GM23338 (cell line): ENCODE results near the gene POPDC2. TPM values are rescaled to one million over a fixed set of nuclear protein-coding genes. Genes with fewer than 3 reads are reported as not detected.

Experiments
- ATAC-seq: fragments of 200-7000 bp; cut with Tn5 transposase; 3 replicates; pipeline ENCODE4 v1.9.1; 2020
- DNase-seq: peaks from one replicate; pipeline ENCODE4 v3.0.0-alpha.2; 2015; ENCODE audit warnings: low spot score
- H2AFZ ChIP-seq: fragments of 200-600 bp; sonication (generic); 2 replicates; pipeline ENCODE4 v1.8.0; 2016; ENCODE audit warnings: antibody characterized with exemption, mild to moderate bottlenecking, moderate library complexity
- H3F3A ChIP-seq: fragments of 200-600 bp; sonication (generic); replicated peaks from 2 replicates; pipeline ENCODE4 v1.8.0; 2017; ENCODE audit warnings: antibody characterized with exemption, mixed run types, low read depth
- H3K27ac ChIP-seq: fragments of 200-600 bp; sonication (generic); 2 replicates; pipeline ENCODE4 v1.6.1; 2016; ENCODE audit warnings: low read depth
- H3K27me3 ChIP-seq: fragments of 200-600 bp; sonication (generic); 2 replicates; pipeline ENCODE4 v1.8.0; 2016; ENCODE audit warnings: mild to moderate bottlenecking, mixed run types, moderate library complexity; ENCODE audit not compliant: insufficient read depth
- H3K36me3 ChIP-seq: fragments of 200-600 bp; sonication (generic); 2 replicates; pipeline ENCODE4 v1.8.0; 2016; ENCODE audit warnings: mild to moderate bottlenecking; ENCODE audit not compliant: insufficient read depth
- H3K4me1 ChIP-seq: fragments of 200-600 bp; sonication (generic); 2 replicates; pipeline ENCODE4 v1.8.0; 2016; ENCODE audit warnings: mild to moderate bottlenecking, moderate library complexity; ENCODE audit not compliant: insufficient read depth
- H3K4me2 ChIP-seq: fragments of 200-600 bp; sonication (generic); 2 replicates; pipeline ENCODE4 v1.7.1; 2017; ENCODE audit warnings: mixed run types
- H3K4me3 ChIP-seq: fragments of 200-600 bp; sonication (generic); 2 replicates; pipeline ENCODE4 v1.6.1; 2016; ENCODE audit warnings: mixed run types
- H3K79me2 ChIP-seq: fragments of 200-600 bp; sonication (generic); replicated peaks from 2 replicates; pipeline ENCODE4 v1.8.0; 2017; ENCODE audit warnings: mild to moderate bottlenecking; ENCODE audit not compliant: insufficient read depth
- H3K9me2 ChIP-seq: fragments of 200-600 bp; sonication (generic); 2 replicates; pipeline ENCODE4 v1.8.0; 2017; ENCODE audit not compliant: insufficient read depth
- H4K20me1 ChIP-seq: fragments of 200-600 bp; sonication (generic); replicated peaks from 2 replicates; pipeline ENCODE4 v1.8.0; 2017; ENCODE audit warnings: mild to moderate bottlenecking; ENCODE audit not compliant: insufficient read depth
- H3K27ac Mint-ChIP-seq: 2 replicates; pipeline ENCODE4 v1.8.0; 2020; ENCODE audit warnings: inconsistent platforms, mild to moderate bottlenecking, moderate library complexity, mixed read lengths
- H3K27me3 Mint-ChIP-seq: 3 replicates; pipeline ENCODE4 v1.8.0; 2022; ENCODE audit warnings: low read depth, mild to moderate bottlenecking, moderate library complexity, mixed read lengths, inconsistent platforms; ENCODE audit not compliant: insufficient read depth, poor library complexity
- H3K36me3 Mint-ChIP-seq: 3 replicates; pipeline ENCODE4 v1.8.0; 2021; ENCODE audit warnings: low read depth, mild to moderate bottlenecking, inconsistent platforms, moderate library complexity, mixed read lengths
- H3K4me1 Mint-ChIP-seq: 3 replicates; pipeline ENCODE4 v1.8.0; 2020; ENCODE audit warnings: mild to moderate bottlenecking, inconsistent platforms, mixed read lengths
- H3K4me3 Mint-ChIP-seq: 3 replicates; pipeline ENCODE4 v1.8.0; 2021; ENCODE audit warnings: moderate library complexity, mild to moderate bottlenecking, inconsistent platforms, mixed read lengths
- H3K9me3 Mint-ChIP-seq: 3 replicates; pipeline ENCODE4 v1.8.0; 2020; ENCODE audit warnings: moderate library complexity, mild to moderate bottlenecking, inconsistent platforms, mixed read lengths
- CREB1 ChIP-seq: fragments of 250-450 bp; sonication (Bioruptor Pico); IDR thresholded peaks from 2 replicates; pipeline ENCODE4 v1.5.0; 2020; ENCODE audit warnings: low read depth, mild to moderate bottlenecking, moderate library complexity
- CTCF ChIP-seq, 2 experiments: fragments of 200-600 bp in 1 of 2; sonication (generic) in 1 of 2; conservative IDR thresholded peaks; 2 replicates each; pipeline versions ENCODE4 v1.5.1 to v1.6.1; 2016 to 2017; ENCODE audit warnings: antibody characterized with exemption in 2 of 2, low read depth in 2 of 2, mild to moderate bottlenecking in 2 of 2, moderate library complexity in 1 of 2
- ETS1 ChIP-seq: IDR thresholded peaks from 2 replicates; pipeline ENCODE4 v1.6.1; 2016; ENCODE audit warnings: antibody characterized with exemption
- EZH2 ChIP-seq: fragments of 200-600 bp; sonication (generic); IDR thresholded peaks from one replicate; pipeline ENCODE4 v1.8.0; 2017; ENCODE audit warnings: antibody characterized with exemption, mild to moderate bottlenecking, low read depth; ENCODE audit not compliant: unreplicated experiment
- EZH2phosphoT487 ChIP-seq: fragments of 200-600 bp; sonication (generic); IDR thresholded peaks from one replicate; pipeline ENCODE4 v1.8.1; 2018; ENCODE audit warnings: antibody characterized with exemption; ENCODE audit not compliant: unreplicated experiment
- JUNB ChIP-seq: IDR thresholded peaks from one replicate; pipeline ENCODE4 v1.6.1; 2016; ENCODE audit warnings: antibody characterized with exemption; ENCODE audit not compliant: unreplicated experiment
- NANOG ChIP-seq: IDR thresholded peaks from 2 replicates; pipeline ENCODE4 v1.6.1; 2016; ENCODE audit warnings: antibody characterized with exemption, borderline replicate concordance
- POLR2AphosphoS5 ChIP-seq: IDR thresholded peaks from 2 replicates; pipeline ENCODE4 v1.6.1; 2016; ENCODE audit warnings: antibody characterized with exemption, low read depth
- REST ChIP-seq: IDR thresholded peaks from one replicate; pipeline ENCODE4 v1.6.1; 2018; ENCODE audit warnings: antibody characterized with exemption; ENCODE audit not compliant: unreplicated experiment
- STAT1 ChIP-seq: IDR thresholded peaks from one replicate; pipeline ENCODE4 v1.6.1; 2016; ENCODE audit warnings: antibody characterized with exemption; ENCODE audit not compliant: unreplicated experiment
- ZNF114 ChIP-seq: fragments of 250-450 bp; sonication (Bioruptor Pico); IDR thresholded peaks from 2 replicates; pipeline ENCODE4 v1.5.0; 2020; ENCODE audit warnings: mild to moderate bottlenecking, moderate library complexity
- ZNF331 ChIP-seq: fragments of 250-450 bp; sonication (Bioruptor Pico); IDR thresholded peaks from 2 replicates; pipeline ENCODE4 v1.5.0; 2020; ENCODE audit warnings: low read depth, mild to moderate bottlenecking, moderate library complexity
- polyA plus RNA-seq: library from polyadenylated mRNA; unstranded; fragments of >200 nt; fragmentation: Nextera tagmentation; extraction: Ambion mirVana; gene quantifications from 2 replicates; pipeline ENCODE4 v1.2.1, GENCODE V29; 2016
- total RNA-seq: library from RNA; depleted of rRNA; stranded (reverse); fragments of >200 nt; shearing (Covaris generic); gene quantifications from 2 replicates; pipeline ENCODE4 v1.2.3, GENCODE V29; 2014
- TF ChIP-seq, protein P1 (sequence below): fragments of 250-450 bp; sonication (Bioruptor Pico); IDR thresholded peaks from 2 replicates; pipeline ENCODE4 v1.5.0; 2020; ENCODE audit warnings: mild to moderate bottlenecking, moderate library complexity

Gene POPDC2
- total and polyA plus RNA-seq, 2 experiments from 2014 or later: 0.36 TPM; not detected in 1

DNA sequence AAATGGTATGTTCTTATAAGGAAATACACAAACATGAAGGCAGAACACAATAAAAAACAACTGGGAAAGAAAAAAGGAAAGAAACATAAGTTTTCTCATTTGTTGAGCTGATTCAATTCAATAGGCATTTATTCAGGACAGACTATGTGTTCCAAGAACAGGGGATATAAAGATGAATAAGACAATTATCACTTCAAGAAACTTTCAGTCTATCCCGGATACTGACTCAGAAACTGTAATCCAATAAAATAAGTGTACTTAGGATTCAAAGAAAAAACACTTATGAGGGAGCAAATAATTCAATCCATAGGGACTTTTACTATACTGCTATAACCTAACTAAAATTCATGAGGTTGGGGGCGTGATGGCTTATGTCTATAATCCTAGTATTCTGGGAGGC, 3.5 kb upstream of the POPDC2 start:
- Histone ChIP-seq H3K4me2 (no peak overlapping the region), H3K4me3 (no peak overlapping the region), H3K79me2 (no peaks in the 10 kb centered on the region), H3K27me3 (no peaks in the 10 kb centered on the region), H3K27ac (no peak overlapping the region), H3F3A (no peaks in the 10 kb centered on the region), H2AFZ (no peak overlapping the region), H3K9me2 (no peaks in the 10 kb centered on the region), H4K20me1 (no peaks in the 10 kb centered on the region), H3K36me3 (no peaks in the 10 kb centered on the region), H3K4me1 (no peaks in the 10 kb centered on the region)
- Mint-ChIP-seq H3K9me3 (no peaks in the 10 kb centered on the region), H3K27ac (no peak overlapping the region), H3K27me3 (no peaks in the 10 kb centered on the region), H3K4me3 (no peak overlapping the region), H3K36me3 (no peaks in the 10 kb centered on the region), H3K4me1 (peaks cover 2% of the 10 kb centered on the region; the same call in 2 of the 3 replicates)
- ATAC-seq (no peak), DNase-seq (no peak)
- TF ChIP-seq POLR2AphosphoS5 (no peak), ZNF331 (CRISPR knock-in tag) (no peak), EZH2phosphoT487 (no peak), REST (no peak), STAT1 (no peak), NANOG (no peak), EZH2 (no peak), ETS1 (no peak), CREB1 (no peak), JUNB (no peak), CTCF (conservative IDR thresholded peaks at IDR 0.05; ENCODE audit: low read depth in 2 of 2) (no peak), ZNF114 (no peak)
- TF ChIP-seq, protein P1, sequence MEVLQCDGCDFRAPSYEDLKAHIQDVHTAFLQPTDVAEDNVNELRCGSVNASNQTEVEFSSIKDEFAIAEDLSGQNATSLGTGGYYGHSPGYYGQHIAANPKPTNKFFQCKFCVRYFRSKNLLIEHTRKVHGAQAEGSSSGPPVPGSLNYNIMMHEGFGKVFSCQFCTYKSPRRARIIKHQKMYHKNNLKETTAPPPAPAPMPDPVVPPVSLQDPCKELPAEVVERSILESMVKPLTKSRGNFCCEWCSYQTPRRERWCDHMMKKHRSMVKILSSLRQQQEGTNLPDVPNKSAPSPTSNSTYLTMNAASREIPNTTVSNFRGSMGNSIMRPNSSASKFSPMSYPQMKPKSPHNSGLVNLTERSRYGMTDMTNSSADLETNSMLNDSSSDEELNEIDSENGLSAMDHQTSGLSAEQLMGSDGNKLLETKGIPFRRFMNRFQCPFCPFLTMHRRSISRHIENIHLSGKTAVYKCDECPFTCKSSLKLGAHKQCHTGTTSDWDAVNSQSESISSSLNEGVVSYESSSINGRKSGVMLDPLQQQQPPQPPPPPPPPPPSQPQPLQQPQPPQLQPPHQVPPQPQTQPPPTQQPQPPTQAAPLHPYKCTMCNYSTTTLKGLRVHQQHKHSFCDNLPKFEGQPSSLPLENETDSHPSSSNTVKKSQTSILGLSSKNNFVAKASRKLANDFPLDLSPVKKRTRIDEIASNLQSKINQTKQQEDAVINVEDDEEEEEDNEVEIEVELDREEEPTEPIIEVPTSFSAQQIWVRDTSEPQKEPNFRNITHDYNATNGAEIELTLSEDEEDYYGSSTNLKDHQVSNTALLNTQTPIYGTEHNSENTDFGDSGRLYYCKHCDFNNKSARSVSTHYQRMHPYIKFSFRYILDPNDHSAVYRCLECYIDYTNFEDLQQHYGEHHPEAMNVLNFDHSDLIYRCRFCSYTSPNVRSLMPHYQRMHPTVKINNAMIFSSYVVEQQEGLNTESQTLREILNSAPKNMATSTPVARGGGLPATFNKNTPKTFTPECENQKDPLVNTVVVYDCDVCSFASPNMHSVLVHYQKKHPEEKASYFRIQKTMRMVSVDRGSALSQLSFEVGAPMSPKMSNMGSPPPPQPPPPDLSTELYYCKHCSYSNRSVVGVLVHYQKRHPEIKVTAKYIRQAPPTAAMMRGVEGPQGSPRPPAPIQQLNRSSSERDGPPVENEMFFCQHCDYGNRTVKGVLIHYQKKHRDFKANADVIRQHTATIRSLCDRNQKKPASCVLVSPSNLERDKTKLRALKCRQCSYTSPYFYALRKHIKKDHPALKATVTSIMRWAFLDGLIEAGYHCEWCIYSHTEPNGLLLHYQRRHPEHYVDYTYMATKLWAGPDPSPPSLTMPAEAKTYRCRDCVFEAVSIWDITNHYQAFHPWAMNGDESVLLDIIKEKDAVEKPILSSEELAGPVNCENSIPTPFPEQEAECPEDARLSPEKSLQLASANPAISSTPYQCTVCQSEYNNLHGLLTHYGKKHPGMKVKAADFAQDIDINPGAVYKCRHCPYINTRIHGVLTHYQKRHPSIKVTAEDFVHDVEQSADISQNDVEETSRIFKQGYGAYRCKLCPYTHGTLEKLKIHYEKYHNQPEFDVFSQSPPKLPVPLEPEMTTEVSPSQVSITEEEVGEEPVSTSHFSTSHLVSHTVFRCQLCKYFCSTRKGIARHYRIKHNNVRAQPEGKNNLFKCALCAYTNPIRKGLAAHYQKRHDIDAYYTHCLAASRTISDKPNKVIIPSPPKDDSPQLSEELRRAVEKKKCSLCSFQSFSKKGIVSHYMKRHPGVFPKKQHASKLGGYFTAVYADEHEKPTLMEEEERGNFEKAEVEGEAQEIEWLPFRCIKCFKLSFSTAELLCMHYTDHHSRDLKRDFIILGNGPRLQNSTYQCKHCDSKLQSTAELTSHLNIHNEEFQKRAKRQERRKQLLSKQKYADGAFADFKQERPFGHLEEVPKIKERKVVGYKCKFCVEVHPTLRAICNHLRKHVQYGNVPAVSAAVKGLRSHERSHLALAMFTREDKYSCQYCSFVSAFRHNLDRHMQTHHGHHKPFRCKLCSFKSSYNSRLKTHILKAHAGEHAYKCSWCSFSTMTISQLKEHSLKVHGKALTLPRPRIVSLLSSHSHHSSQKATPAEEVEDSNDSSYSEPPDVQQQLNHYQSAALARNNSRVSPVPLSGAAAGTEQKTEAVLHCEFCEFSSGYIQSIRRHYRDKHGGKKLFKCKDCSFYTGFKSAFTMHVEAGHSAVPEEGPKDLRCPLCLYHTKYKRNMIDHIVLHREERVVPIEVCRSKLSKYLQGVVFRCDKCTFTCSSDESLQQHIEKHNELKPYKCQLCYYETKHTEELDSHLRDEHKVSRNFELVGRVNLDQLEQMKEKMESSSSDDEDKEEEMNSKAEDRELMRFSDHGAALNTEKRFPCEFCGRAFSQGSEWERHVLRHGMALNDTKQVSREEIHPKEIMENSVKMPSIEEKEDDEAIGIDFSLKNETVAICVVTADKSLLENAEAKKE (CRISPR knock-in tag): no peak
